GM19397 (cell line): Measurements from ENCODE around the gene EPYC.
A peak's percentile ranks its signal among the peaks of the same experiment; 100 is the strongest.
"Not testable (repeated sequence)": the region's sequence is repeated elsewhere in the genome, so short reads cannot be mapped to it uniquely, and the experiment has no call there.

Source experiments
- ATAC-seq: cut with Tn5 transposase; IDR thresholded peaks from one replicate; pipeline ENCODE4 v1.9.1; 2021; ENCODE audit warnings: mild to moderate bottlenecking, moderate library complexity; ENCODE audit not compliant: unreplicated experiment

Gene EPYC

DNA sequence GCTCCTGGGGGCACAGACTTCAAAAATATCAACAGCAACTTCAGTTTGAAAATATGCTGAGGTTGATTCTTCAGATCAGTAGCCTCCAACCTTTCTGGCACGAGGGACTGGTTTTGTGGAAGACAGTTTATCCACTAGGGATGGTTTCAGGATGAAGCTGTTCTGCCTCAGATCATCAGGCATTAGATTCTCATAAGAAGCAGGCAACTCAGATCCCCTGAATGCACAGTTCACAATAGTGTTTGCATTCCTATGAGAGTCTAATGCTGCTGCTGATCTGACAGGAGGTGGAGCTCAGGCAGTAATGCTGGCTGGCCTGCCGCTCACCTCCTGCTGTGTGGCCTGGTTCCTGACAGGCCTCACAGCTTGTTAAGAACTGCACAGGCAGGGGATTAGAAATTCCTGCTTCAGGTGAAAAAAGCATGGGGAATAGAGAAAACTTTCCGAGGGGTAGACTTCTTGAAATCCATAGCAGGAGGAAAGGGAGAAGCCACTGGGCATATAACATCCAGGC is 12.8 kb downstream of the EPYC start:
- ATAC-seq, result no peak

DNA sequence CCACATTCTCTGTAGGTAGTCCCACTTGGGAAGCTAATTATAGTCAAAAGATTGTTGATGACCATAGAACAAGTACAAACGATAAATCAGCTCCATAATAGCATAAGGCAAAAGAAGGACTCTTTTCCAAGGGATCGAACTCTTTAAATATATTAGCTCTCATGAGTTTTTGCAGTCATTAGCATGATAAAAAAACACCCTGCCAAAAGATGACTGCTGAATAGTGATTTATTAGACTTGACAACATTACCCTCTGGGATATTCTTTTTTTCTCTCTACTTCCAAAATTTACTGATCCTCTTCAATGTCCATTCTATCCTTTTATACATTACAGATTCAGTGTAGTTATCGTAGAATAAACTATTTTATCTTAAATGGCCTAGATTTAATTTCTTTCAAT is 14.2 kb downstream of the EPYC start:
- no peak for ATAC-seq

DNA sequence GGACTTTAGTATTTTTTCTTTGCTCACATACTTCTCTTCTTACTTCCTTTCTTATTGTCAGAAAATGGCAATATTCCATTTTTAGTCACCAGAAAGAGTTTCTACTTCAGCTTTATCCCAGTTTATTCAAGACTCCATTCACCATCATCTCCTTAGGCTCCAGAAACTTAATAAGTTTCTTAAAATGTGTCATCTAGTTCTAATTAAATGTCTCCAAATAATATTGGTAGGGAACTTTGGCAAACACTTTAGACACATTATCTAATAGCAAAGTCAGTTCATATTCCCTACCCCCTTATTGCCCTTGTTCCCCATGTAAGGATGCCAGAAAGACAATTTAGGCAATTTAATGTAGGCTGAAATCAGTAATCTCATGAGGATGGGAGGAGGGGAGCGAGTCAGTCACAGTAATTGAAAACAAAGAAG is 15.1 kb downstream of the EPYC start:
- ATAC-seq, result no peak

DNA sequence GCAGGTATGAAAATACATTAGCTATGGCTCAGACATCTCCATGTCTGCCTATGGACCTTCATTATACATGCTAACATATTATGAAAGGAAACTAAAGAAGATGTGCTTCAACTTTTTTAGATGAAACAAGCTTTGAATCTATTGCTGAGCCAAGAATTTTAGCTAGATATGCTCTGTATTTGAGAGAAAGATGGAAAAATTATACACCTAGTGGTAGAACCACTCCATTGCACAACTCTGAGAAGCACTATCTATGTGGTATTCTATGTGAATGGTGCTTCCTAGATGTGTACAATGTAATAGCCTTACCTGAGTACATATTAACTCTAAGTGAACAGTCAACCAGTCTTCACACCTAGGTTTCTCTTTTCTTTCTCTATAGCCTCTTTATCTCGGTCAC is 17.3 kb downstream of the EPYC start:
- ATAC-seq, result no peak

DNA sequence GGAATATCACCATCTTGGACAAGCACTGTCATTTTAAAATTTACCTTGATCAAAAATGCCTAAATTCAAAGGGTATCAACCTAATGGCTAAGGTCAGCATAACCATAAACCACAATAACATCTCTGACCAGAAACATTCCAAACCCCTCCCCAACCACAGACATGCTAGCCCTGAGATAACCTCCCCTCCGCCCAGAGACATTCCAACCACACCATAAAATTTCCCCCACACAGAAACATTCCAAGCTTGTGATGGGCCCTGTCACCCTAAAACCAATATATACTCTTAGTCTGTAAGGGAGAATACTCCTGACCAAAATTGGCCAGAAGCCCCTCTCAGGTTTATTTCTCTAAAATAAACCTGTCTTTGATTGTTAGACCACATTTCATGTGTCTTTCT is 17.7 kb downstream of the EPYC start:
- ATAC-seq, result no peak

DNA sequence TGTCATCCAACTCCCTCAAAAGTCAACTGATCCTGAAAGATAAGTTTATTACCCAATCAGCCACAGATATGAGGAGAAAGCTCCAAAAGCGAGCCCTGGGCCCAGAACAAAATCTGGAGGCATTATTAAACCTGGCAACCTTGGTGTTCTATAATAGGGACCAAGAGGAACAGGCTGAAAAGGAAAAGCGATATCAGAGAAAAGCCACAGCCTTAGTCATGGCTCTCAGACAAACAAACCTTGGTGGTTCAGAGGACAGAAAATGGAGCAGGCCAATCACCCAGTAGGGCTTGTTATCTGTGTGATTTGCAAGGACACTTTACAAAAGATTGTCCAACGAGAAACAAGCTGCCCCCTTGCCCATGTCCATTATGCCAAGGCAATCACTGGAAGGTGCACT is 19.4 kb downstream of the EPYC start:
- ATAC-seq, result not testable (repeated sequence)

DNA sequence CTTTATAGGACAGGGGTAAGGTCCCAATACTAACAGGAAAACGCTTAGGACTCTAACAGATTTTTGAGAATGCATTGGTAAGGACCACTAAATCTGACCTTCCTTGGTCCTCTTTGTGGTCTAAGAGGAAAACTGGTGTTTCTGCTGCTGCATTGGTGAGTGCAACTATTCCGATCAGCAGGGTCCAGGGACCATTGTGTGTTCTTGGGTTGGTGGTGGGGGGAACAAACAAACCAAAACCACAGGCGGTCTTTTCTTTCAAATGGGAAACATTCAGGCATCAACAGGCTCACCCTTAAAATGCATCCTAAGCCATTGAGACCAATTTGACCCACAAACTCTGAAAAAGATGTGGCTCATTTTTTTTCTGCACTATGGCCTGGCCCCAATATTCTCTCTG is 20.7 kb downstream of the EPYC start:
- no peak for ATAC-seq

DNA sequence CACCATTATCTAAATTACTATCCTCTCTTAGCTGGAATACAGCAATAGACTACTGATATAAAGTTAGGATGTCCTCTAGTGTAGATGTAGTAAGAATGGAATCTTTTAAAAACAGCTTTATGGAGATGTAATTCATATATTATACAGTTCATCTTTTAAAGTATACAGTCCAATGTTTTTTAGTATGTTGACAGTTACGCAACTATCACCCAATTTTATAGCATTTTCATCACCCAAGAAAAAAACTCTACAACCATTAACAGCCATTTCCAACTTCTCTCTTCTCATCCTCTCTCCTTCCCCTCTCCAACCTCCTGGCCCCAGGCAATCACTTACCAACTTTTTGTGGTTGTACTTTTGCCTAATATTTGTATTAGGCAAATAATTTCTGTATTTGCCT is 22.6 kb downstream of the EPYC start:
- no peak for ATAC-seq

DNA sequence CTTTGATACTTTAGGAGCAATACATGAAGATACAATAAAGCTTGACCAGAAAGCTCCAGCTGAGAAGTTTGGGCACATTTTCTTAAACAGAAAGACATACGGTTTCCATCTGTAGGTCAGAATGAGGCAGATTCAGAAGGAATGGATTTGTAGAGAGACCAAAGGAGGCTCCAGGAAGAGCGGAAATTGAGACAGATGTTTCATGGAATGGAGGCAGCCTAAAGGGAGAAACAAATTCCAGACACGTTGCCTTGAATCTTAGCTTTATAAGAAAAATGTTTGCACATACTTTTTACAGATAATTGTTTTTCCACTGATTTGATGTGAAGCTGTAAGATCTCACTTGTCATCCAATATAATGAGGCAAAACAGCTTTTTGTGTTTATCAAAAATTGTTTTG is 24.8 kb downstream of the EPYC start:
- no peak for ATAC-seq

DNA sequence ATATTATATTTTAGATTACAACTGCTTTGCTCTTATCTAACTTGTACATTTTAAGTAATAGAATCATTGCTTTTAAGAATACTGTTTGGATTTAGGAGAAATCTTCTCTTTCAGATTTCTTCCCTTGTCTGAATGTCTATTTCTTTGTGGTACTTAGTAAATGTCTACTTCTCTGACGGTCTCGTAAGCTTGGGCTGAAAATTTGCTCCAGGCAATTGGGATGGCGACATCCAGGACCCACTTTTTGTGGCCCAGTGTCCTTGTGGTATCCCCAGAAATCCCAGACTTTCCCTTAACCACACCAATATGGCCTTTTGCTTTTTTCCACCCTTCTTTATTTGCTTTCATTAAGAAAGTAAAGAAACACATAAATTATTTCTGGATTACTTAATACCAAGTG is 25.8 kb downstream of the EPYC start:
- no peak for ATAC-seq

DNA sequence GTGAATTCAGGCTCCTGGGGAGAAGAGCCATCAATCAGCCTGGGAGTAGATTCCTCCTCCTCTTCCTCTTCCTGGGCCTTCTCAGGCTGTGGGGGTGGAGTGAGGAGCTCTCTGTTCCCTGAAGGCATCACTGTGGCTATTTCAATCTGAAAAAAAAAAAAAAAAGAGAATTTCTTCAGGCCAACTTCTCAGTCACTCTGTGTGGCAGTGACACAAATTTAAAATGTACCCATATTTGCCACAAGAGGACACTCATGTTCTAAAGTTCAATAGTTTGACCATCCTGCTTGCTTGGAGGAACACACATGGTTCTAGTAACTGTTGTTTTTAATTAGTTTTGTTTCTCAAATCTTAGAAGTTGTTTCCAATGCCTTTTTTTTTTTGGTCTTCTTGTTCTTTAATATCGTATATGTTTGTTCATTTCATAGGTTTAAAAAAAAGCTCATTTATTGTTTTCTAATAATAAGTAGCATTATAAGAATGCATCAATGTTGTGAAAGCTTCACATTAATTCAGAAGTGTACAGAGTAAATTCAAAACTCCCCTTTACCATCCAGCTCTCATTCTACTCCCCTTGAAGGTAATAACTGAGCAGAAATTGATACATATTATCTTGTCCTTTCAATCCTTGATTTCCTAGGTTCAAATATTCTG is 26.5 kb downstream of the EPYC start:
- peak; percentile 82 for ATAC-seq

DNA sequence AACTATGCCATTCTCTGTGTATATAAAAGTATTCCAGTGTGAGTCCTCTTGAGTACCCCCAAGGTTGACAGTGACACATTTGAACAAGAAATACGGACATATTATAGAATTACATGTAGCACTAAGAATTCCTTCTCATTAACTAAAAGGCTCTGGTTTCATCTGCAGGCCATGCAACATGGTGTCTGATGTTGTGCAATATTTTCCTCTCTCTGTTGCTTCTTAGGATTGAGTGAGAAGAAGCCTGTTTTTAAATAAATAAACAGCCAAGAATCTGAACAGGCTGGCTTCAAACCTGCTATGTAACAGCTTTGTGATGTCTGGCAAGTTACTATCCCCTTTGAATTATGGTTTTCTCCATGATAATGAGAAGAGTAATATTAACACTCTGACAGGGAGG is 27.5 kb downstream of the EPYC start:
- no peak for ATAC-seq

DNA sequence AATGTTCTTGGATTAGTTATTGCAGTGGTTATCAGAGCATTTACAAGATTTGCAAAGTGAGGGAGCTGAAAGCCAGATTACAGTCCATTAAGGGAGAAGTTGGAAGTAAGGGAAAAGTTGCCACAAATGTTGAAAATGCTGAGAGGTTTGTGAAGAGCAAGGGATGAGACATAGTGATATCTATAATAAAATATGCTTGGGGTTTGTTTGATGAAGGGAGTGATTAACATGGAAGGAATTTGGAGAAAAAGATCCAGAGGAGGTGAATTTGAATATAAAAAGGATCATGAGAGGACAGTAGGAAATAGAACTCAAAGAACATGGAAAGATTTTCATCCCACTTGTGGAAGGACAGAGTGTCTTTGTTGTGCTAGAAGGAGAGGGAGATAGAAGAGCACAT is 30.5 kb downstream of the EPYC start:
- no peak for ATAC-seq

DNA sequence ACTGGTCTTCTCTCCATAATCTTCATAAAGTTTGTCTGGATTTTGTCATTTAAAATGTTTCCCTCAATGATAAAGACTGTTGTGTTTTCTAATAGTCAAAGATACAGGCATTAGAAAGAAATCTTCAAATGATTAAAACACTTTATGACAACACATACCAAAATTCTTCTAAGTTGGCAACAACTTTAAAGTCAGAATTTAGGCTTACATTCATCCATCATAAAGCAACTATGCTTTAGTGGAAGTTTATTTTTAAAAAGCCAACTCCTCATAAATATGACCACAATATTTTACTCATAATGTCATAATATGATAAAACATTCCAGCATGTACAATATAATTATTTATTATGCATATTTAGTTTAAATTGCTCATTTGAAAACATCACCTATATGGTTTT is 32.5 kb downstream of the EPYC start:
- ATAC-seq, result no peak

DNA sequence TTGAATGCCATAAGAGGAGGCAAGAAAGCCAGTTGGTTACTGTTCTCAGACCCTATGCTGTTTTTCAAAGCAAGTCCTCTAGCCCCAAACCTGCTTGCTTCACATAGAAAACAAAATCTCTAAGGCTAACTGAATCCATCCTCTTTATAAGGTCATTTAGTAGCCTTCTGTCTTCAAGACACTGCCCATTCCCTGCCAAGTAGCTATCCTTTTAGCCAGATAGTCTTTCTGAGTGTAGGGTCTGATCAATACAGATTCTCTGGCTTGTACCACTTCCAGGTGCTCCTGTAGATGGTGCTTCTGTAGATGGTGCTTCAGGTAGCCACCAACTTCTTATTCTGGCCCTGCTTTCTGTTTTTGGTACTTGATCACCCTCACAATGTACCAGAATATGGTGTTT is 33.9 kb downstream of the EPYC start:
- no peak for ATAC-seq

DNA sequence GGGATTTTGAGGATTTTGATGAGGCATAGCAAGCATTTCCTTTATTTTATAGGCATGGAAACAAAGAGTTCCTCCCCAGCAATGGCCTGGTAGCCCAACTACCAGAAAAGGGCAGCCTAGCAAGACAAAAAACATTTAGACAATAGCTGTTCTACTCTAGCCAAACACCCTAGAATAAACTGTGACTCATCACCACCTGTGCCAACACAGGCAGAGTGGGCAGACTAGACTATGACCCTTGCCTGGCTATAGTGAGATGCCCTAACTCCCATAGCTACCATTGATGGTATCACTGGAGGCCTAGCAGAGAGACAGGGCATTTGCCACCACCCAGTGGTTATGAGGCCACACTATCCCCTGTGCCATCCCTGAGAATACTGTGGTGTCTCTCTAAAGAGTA is 34.3 kb downstream of the EPYC start:
- ATAC-seq, result no peak

DNA sequence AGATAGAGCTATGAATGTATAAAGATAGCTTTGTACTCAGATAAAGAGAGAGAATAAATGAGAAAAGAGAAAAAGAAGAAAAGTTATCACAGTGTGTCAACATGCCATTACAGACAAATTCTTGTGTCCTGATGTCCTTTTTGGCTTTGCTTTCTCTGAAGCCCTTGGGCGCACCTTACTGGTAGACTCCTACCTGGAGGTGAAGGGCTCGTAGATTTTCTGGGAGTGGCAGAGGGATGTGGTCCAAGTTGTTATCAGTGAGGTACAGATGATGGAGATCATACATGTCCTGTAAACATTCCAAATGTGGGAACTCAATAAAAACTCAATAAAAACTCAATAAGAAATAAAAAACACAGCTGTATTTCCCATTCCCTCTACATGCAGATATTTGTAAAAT is 34.9 kb downstream of the EPYC start:
- ATAC-seq, result no peak

DNA sequence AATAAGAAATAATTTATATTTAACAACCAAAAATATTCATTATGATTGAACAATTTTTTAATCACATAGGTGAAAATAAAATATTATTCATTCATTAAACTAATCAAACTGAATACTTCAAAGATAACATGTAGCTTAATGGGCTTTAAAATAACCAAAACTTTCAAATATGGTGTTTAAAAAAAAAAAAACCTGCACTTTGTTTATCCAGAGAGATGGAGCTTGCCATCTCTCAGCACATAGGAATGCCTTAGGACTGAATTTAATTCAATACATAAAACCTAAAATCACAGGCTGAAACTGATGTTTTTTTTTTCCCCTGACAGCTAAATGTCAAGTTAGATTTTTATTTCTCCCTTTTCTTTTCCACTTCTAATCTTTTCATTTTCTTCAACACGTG is 35.4 kb downstream of the EPYC start:
- no peak for ATAC-seq

DNA sequence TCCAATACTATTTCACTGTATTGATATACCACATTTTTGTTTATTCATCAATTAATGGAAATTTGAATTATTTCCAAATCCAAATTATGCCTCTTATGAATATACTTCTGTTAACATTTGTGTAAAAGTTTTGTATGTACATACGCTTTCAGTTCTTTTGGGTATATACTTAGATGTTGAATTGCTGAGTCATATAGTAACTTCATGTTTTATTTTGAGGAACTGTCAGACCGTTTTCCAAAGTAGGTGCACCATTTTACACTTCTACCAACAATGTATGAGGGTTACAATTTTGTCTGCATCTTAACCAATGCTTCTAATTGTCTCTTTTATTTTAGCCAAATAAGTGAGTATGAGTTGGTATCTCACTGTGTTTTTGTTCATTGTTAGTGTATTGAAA is 39.6 kb downstream of the EPYC start:
- ATAC-seq, result no peak

DNA sequence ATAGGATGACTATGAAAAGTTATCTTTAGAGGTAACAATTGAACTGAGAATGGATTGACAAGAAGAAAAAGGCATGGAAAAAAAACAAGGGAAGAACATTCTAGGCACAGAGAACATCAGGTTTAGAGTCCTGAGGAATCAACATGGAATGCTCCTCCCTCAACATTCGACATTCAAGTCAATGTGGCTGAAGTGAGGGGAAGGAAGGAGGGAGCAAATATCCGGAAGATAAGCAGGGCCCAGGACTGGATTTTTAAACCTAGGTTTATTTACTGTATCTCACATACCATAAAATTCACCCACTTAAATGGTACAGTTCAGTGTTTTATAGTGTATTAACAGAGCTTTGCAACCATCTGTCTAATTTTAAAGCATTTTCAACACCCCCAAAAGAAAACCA is 40.2 kb downstream of the EPYC start:
- ATAC-seq, result no peak

DNA sequence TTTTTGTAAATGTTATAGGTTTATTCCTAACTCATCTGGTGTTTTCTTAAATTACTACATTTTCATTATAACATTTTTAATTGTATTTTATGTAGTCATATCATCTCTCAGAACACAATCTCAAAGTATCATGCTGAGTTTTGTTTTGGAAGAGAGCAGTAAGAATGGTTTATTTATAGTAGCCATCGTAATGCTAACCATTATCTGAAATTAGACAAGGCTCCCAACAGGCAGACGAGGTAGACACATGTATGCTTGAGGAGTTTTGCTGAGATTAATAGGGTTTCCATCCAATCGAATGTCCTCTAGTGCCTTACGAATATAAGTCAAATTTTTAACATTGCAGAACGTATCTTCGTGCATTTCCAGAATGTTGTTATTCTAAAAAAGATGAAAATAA is 40.8 kb downstream of the EPYC start:
- no peak for ATAC-seq

DNA sequence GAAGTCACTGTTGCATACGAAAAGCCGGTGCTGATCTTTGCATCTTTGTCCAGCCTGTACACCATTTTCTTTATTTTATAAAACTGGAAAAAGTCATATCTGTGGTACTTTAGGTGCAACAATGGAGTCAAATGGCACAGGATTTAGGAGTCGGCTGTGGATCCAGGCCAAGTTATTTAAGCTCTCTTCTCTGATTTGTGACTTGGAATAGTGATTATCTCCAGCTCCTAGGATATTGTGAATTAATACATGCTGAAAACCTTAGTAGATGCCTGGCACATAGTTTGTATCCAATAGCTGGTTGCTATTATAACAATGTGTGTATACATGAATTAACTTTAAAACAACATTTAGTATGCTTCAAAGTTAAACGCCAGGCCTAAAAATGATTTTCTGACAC is 43.6 kb downstream of the EPYC start:
- ATAC-seq, result no peak

DNA sequence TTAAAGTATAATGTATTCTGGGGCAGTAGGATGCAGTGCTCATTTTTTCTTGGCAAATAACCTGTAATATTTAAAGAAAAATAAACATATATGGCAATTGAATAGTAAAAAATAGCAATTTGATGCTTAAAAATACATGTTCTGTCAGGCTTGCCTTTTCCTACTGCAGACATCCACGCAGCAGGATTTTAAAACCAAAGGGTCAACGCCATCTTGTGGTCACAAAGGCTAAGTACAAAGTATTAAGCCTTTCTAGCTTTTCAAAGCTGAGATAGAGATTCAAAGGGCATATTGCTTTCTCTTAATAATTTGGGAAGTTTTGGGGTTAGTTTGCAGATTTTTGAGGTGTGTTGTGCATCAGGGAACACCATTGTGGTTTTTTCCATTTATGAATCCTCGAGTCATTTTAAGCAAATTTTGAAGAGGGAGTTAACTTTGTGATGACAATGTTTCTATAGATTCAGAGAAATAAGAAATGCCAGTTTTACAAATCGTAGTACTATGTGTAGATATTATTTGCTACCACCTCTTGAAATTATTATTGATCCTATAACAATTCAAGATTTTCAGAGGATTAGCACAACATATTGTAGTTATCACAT is 45.1 kb downstream of the EPYC start:
- ATAC-seq, result peak; percentile 60
